Measurements from ENCODE around the gene ZNF835. TPM values are rescaled to one million over a fixed set of nuclear protein-coding genes. Genes with fewer than 3 reads are reported as not detected.

Gene ZNF835
- total RNA-seq, 1 donor from 2014 or later, result 4.6 TPM

- TF ChIP-seq CTCF (conservative IDR thresholded peaks at IDR 0.05; ENCODE audit: low read depth, low read length), result no peak
- H3K4me3 ChIP-seq (ENCODE audit: low read depth, low read length), result no peak overlapping the region
- DNase-seq (ENCODE audit: low read depth), result no peak
Observed at GRCh38 chr19:56622374-56622773, 49.2 kb downstream of the ZNF835 start.

- DNase-seq (ENCODE audit: low read depth), result no peak
- TF ChIP-seq CTCF (conservative IDR thresholded peaks at IDR 0.05; ENCODE audit: low read depth, low read length), result no peak
- H3K4me3 ChIP-seq (ENCODE audit: low read depth, low read length), result no peak overlapping the region
Observed at GRCh38 chr19:56619121-56619520, 52.4 kb downstream of the ZNF835 start.

GRCh38 chr19:56617531-56617930, 54.0 kb downstream of the ZNF835 start:
- H3K4me3 ChIP-seq (ENCODE audit: low read depth, low read length), result no peak overlapping the region
- no peak for TF ChIP-seq CTCF (conservative IDR thresholded peaks at IDR 0.05; ENCODE audit: low read depth, low read length)
- no peak for DNase-seq (ENCODE audit: low read depth)

- no peak overlapping the region for H3K4me3 ChIP-seq (ENCODE audit: low read depth, low read length)
- DNase-seq (ENCODE audit: low read depth), result no peak
- TF ChIP-seq CTCF (conservative IDR thresholded peaks at IDR 0.05; ENCODE audit: low read depth, low read length), result no peak
Observed at GRCh38 chr19:56613639-56614038, 57.9 kb downstream of the ZNF835 start.

- no peak for DNase-seq (ENCODE audit: low read depth)
- no peak for TF ChIP-seq CTCF (conservative IDR thresholded peaks at IDR 0.05; ENCODE audit: low read depth, low read length)
- H3K4me3 ChIP-seq (ENCODE audit: low read depth, low read length), result no peak overlapping the region
Observed at GRCh38 chr19:56612737-56613136, 58.8 kb downstream of the ZNF835 start.

Other genes starting within 250 kb of the ZNF835 start
- gene ZNF667, start 194.4 kb downstream of the ZNF835 start, total RNA-seq, result 3.0 and 6.1 TPM in 2 replicates
- 0.69 and 1.0 TPM in 2 replicates for gene ZNF471, start 163.9 kb downstream of the ZNF835 start, total RNA-seq
- 7.9 and 12.2 TPM in 2 replicates for gene ZFP28, start 132.8 kb downstream of the ZNF835 start, total RNA-seq
- gene ZNF470, start 104.3 kb downstream of the ZNF835 start, total RNA-seq, result 1.2 and 3.1 TPM in 2 replicates
- 6.7 and 8.8 TPM in 2 replicates for gene ZNF71, start 76.5 kb downstream of the ZNF835 start, total RNA-seq
- gene SMIM17, start 28.6 kb downstream of the ZNF835 start, total RNA-seq, result 0.07 TPM in 1 of 2 replicates, not detected in the other
- 2.8 and 9.5 TPM in 2 replicates for gene PEG3, start 169.0 kb upstream of the ZNF835 start, total RNA-seq
- gene ZIM2, start 169.0 kb upstream of the ZNF835 start, total RNA-seq, result not detected in 2 replicates

Data from epithelial cell of proximal tubule (primary cell).